ENCODE measurements around the gene PRKG1.

PRKG1 gene

GRCh38 chr10:51230887-51231585, 156.7 kb downstream of the PRKG1 start:
- no peaks in the 10 kb centered on the region for H3K27me3 ChIP-seq (ENCODE audit: control insufficient read depth in 5 of 5, insufficient read depth in 4 of 5, low read length in 5 of 5)
- no peaks in the 10 kb centered on the region for H3K9me3 ChIP-seq (ENCODE audit: control insufficient read depth in 5 of 5, low read length in 5 of 5)
- no peak overlapping the region for H3K9ac ChIP-seq (ENCODE audit: low read length in 5 of 5)
- H3K27ac ChIP-seq (ENCODE audit: low read depth, low read length): no peak overlapping the region
- no peaks in the 10 kb centered on the region for H3K36me3 ChIP-seq (ENCODE audit: control insufficient read depth in 5 of 5, insufficient read depth in 5 of 5, low read length in 5 of 5)
- peaks cover 0 to 7% (median 0%) of the 10 kb centered on the region in 5 donors for H3K4me1 ChIP-seq (ENCODE audit: control insufficient read depth in 5 of 5, insufficient read depth in 5 of 5, low read length in 5 of 5)
- H3K4me3 ChIP-seq (ENCODE audit: low read depth in 1 of 5, low read length in 5 of 5): no peak overlapping the region

GRCh38 chr10:51231754-51232153, 157.5 kb downstream of the PRKG1 start:
- Histone ChIP-seq H3K27me3 (ENCODE audit: control insufficient read depth in 5 of 5, insufficient read depth in 4 of 5, low read length in 5 of 5) (no peaks in the 10 kb centered on the region), H3K4me1 (ENCODE audit: control insufficient read depth in 5 of 5, insufficient read depth in 5 of 5, low read length in 5 of 5) (peaks cover 0 to 7% (median 0%) of the 10 kb centered on the region in 5 donors), H3K9me3 (ENCODE audit: control insufficient read depth in 5 of 5, low read length in 5 of 5) (no peaks in the 10 kb centered on the region), H3K9ac (ENCODE audit: low read length in 5 of 5) (no peak overlapping the region), H3K27ac (ENCODE audit: low read depth, low read length) (no peak overlapping the region), H3K4me3 (ENCODE audit: low read depth in 1 of 5, low read length in 5 of 5) (no peak overlapping the region), H3K36me3 (ENCODE audit: control insufficient read depth in 5 of 5, insufficient read depth in 5 of 5, low read length in 5 of 5) (no peaks in the 10 kb centered on the region)

GRCh38 chr10:51233337-51234100, 159.2 kb downstream of the PRKG1 start:
- H3K9ac ChIP-seq (ENCODE audit: low read length in 5 of 5): no peak overlapping the region
- H3K9me3 ChIP-seq (ENCODE audit: control insufficient read depth in 5 of 5, low read length in 5 of 5): no peaks in the 10 kb centered on the region
- no peaks in the 10 kb centered on the region for H3K27me3 ChIP-seq (ENCODE audit: control insufficient read depth in 5 of 5, insufficient read depth in 4 of 5, low read length in 5 of 5)
- H3K4me1 ChIP-seq (ENCODE audit: control insufficient read depth in 5 of 5, insufficient read depth in 5 of 5, low read length in 5 of 5): peaks cover 0 to 5% (median 0%) of the 10 kb centered on the region in 5 donors
- no peak overlapping the region for H3K27ac ChIP-seq (ENCODE audit: low read depth, low read length)
- H3K4me3 ChIP-seq (ENCODE audit: low read depth in 1 of 5, low read length in 5 of 5): no peak overlapping the region
- H3K36me3 ChIP-seq (ENCODE audit: control insufficient read depth in 5 of 5, insufficient read depth in 5 of 5, low read length in 5 of 5): no peaks in the 10 kb centered on the region

GRCh38 chr10:51235865-51236264, 161.6 kb downstream of the PRKG1 start:
- Histone ChIP-seq H3K27ac (ENCODE audit: low read depth, low read length) (no peak overlapping the region), H3K4me1 (ENCODE audit: control insufficient read depth in 5 of 5, insufficient read depth in 5 of 5, low read length in 5 of 5) (peaks cover 0 to 5% (median 0%) of the 10 kb centered on the region in 5 donors), H3K27me3 (ENCODE audit: control insufficient read depth in 5 of 5, insufficient read depth in 4 of 5, low read length in 5 of 5) (no peaks in the 10 kb centered on the region), H3K36me3 (ENCODE audit: control insufficient read depth in 5 of 5, insufficient read depth in 5 of 5, low read length in 5 of 5) (no peaks in the 10 kb centered on the region), H3K9ac (ENCODE audit: low read length in 5 of 5) (no peak overlapping the region), H3K4me3 (ENCODE audit: low read depth in 1 of 5, low read length in 5 of 5) (no peak overlapping the region), H3K9me3 (ENCODE audit: control insufficient read depth in 5 of 5, low read length in 5 of 5) (no peaks in the 10 kb centered on the region)

- no peak overlapping the region for H3K27ac ChIP-seq (ENCODE audit: low read depth, low read length)
Measured at GRCh38 chr10:51239006-51239405, 164.7 kb downstream of the PRKG1 start.

GRCh38 chr10:51241461-51241860, 167.2 kb downstream of the PRKG1 start:
- Histone ChIP-seq H3K4me1 (ENCODE audit: control insufficient read depth in 5 of 5, insufficient read depth in 5 of 5, low read length in 5 of 5) (peaks cover 0 to 15% (median 5%) of the 10 kb centered on the region in 5 donors), H3K4me3 (ENCODE audit: low read depth in 1 of 5, low read length in 5 of 5) (no peak overlapping the region), H3K36me3 (ENCODE audit: control insufficient read depth in 5 of 5, insufficient read depth in 5 of 5, low read length in 5 of 5) (no peaks in the 10 kb centered on the region), H3K27ac (ENCODE audit: low read depth, low read length) (no peak overlapping the region), H3K27me3 (ENCODE audit: control insufficient read depth in 5 of 5, insufficient read depth in 4 of 5, low read length in 5 of 5) (no peaks in the 10 kb centered on the region), H3K9me3 (ENCODE audit: control insufficient read depth in 5 of 5, low read length in 5 of 5) (no peaks in the 10 kb centered on the region), H3K9ac (ENCODE audit: low read length in 5 of 5) (no peak overlapping the region)

More at GRCh38 chr10:51239006-51239405, 164.7 kb downstream of the PRKG1 start:
- Histone ChIP-seq H3K4me1 (ENCODE audit: control insufficient read depth in 5 of 5, insufficient read depth in 5 of 5, low read length in 5 of 5) (no peaks in the 10 kb centered on the region), H3K27me3 (ENCODE audit: control insufficient read depth in 5 of 5, insufficient read depth in 4 of 5, low read length in 5 of 5) (no peaks in the 10 kb centered on the region), H3K9ac (ENCODE audit: low read length in 5 of 5) (no peak overlapping the region), H3K4me3 (ENCODE audit: low read depth in 1 of 5, low read length in 5 of 5) (no peak overlapping the region), H3K36me3 (ENCODE audit: control insufficient read depth in 5 of 5, insufficient read depth in 5 of 5, low read length in 5 of 5) (no peaks in the 10 kb centered on the region), H3K9me3 (ENCODE audit: control insufficient read depth in 5 of 5, low read length in 5 of 5) (no peaks in the 10 kb centered on the region)

- no peak overlapping the region for H3K4me3 ChIP-seq (ENCODE audit: low read depth in 1 of 5, low read length in 5 of 5)
- no peaks in the 10 kb centered on the region for H3K9me3 ChIP-seq (ENCODE audit: control insufficient read depth in 5 of 5, low read length in 5 of 5)
- no peak overlapping the region for H3K27ac ChIP-seq (ENCODE audit: low read depth, low read length)
- H3K9ac ChIP-seq (ENCODE audit: low read length in 5 of 5): no peak overlapping the region
- H3K4me1 ChIP-seq (ENCODE audit: control insufficient read depth in 5 of 5, insufficient read depth in 5 of 5, low read length in 5 of 5): peaks cover 0 to 18% (median 5%) of the 10 kb centered on the region in 5 donors
- H3K36me3 ChIP-seq (ENCODE audit: control insufficient read depth in 5 of 5, insufficient read depth in 5 of 5, low read length in 5 of 5): no peaks in the 10 kb centered on the region
- no peaks in the 10 kb centered on the region for H3K27me3 ChIP-seq (ENCODE audit: control insufficient read depth in 5 of 5, insufficient read depth in 4 of 5, low read length in 5 of 5)
Measured at GRCh38 chr10:51242393-51242792, 168.1 kb downstream of the PRKG1 start.

GRCh38 chr10:51244309-51244708, 170.0 kb downstream of the PRKG1 start:
- Histone ChIP-seq H3K9me3 (ENCODE audit: control insufficient read depth in 5 of 5, low read length in 5 of 5) (no peaks in the 10 kb centered on the region), H3K27me3 (ENCODE audit: control insufficient read depth in 5 of 5, insufficient read depth in 4 of 5, low read length in 5 of 5) (no peaks in the 10 kb centered on the region), H3K4me1 (ENCODE audit: control insufficient read depth in 5 of 5, insufficient read depth in 5 of 5, low read length in 5 of 5) (peaks cover 0 to 18% (median 5%) of the 10 kb centered on the region in 5 donors), H3K9ac (ENCODE audit: low read length in 5 of 5) (no peak overlapping the region), H3K36me3 (ENCODE audit: control insufficient read depth in 5 of 5, insufficient read depth in 5 of 5, low read length in 5 of 5) (no peaks in the 10 kb centered on the region), H3K4me3 (ENCODE audit: low read depth in 1 of 5, low read length in 5 of 5) (no peak overlapping the region), H3K27ac (ENCODE audit: low read depth, low read length) (no peak overlapping the region)

GRCh38 chr10:51244748-51245490, 170.6 kb downstream of the PRKG1 start:
- Histone ChIP-seq H3K9me3 (ENCODE audit: control insufficient read depth in 5 of 5, low read length in 5 of 5) (no peaks in the 10 kb centered on the region), H3K4me1 (ENCODE audit: control insufficient read depth in 5 of 5, insufficient read depth in 5 of 5, low read length in 5 of 5) (peaks cover 0 to 18% (median 5%) of the 10 kb centered on the region in 5 donors), H3K27me3 (ENCODE audit: control insufficient read depth in 5 of 5, insufficient read depth in 4 of 5, low read length in 5 of 5) (no peaks in the 10 kb centered on the region), H3K9ac (ENCODE audit: low read length in 5 of 5) (no peak overlapping the region), H3K27ac (ENCODE audit: low read depth, low read length) (no peak overlapping the region), H3K4me3 (ENCODE audit: low read depth in 1 of 5, low read length in 5 of 5) (no peak overlapping the region), H3K36me3 (ENCODE audit: control insufficient read depth in 5 of 5, insufficient read depth in 5 of 5, low read length in 5 of 5) (no peaks in the 10 kb centered on the region)

- Histone ChIP-seq H3K4me3 (ENCODE audit: low read depth in 1 of 5, low read length in 5 of 5) (no peak overlapping the region), H3K9ac (ENCODE audit: low read length in 5 of 5) (no peak overlapping the region), H3K4me1 (ENCODE audit: control insufficient read depth in 5 of 5, insufficient read depth in 5 of 5, low read length in 5 of 5) (peaks cover 0 to 22% (median 5%) of the 10 kb centered on the region in 5 donors), H3K27me3 (ENCODE audit: control insufficient read depth in 5 of 5, insufficient read depth in 4 of 5, low read length in 5 of 5) (no peaks in the 10 kb centered on the region), H3K27ac (ENCODE audit: low read depth, low read length) (no peak overlapping the region), H3K36me3 (ENCODE audit: control insufficient read depth in 5 of 5, insufficient read depth in 5 of 5, low read length in 5 of 5) (no peaks in the 10 kb centered on the region), H3K9me3 (ENCODE audit: control insufficient read depth in 5 of 5, low read length in 5 of 5) (no peaks in the 10 kb centered on the region)
Measured at GRCh38 chr10:51246156-51246555, 171.9 kb downstream of the PRKG1 start.

All from subcutaneous abdominal adipose tissue (tissue), 5 donors.